Activated CD4-positive, alpha-beta T cell treated with anti-CD3 and anti-CD28 coated beads, Interleukin-2, amount 10 ng/mL, durations not matched to agents 24 days and 14 days (primary cell): Measurements from ENCODE around the gene PYCR2. TPM values are rescaled to one million over a fixed set of nuclear protein-coding genes. Genes with fewer than 3 reads are reported as not detected.

Source experiments
- DNase-seq: peaks from one replicate; pipeline ENCODE4 v3.0.0; 2022
- H3K27ac Mint-ChIP-seq: one replicate; pipeline ENCODE4 v1.8.0; 2022; ENCODE audit warnings: mild to moderate bottlenecking, mixed read lengths
- H3K27me3 Mint-ChIP-seq: one replicate; pipeline ENCODE4 v1.8.0; 2022; ENCODE audit warnings: mixed read lengths
- H3K36me3 Mint-ChIP-seq: one replicate; pipeline ENCODE4 v1.8.0; 2022; ENCODE audit warnings: low read depth, mild to moderate bottlenecking, mixed read lengths
- H3K4me1 Mint-ChIP-seq: one replicate; pipeline ENCODE4 v1.8.0; 2021; ENCODE audit warnings: mixed read lengths
- H3K4me3 Mint-ChIP-seq: one replicate; pipeline ENCODE4 v1.8.0; 2022; ENCODE audit warnings: mild to moderate bottlenecking, moderate library complexity, mixed read lengths
- H3K9me3 Mint-ChIP-seq: one replicate; pipeline ENCODE4 v1.8.0; 2021; ENCODE audit warnings: mixed read lengths
- intact Hi-C: fragments of 100-400 bp; cut with micrococcal nuclease; formaldehyde crosslinking; loops from one replicate; pipeline ENCODE4 v1.15.1; 2023
- total RNA-seq: library from RNA; stranded (reverse); gene quantifications from 2 replicates; pipeline ENCODE4 v1.2.3, GENCODE V29; 2022

The PYCR2 gene
- total RNA-seq, 1 donor from 2014 or later: 144 TPM

- intact Hi-C loops: no loop called here
- peaks cover 18% of the 10 kb centered on the region for H3K27me3 Mint-ChIP-seq
- no peak overlapping the region for H3K27ac Mint-ChIP-seq
- no peaks in the 10 kb centered on the region for H3K36me3 Mint-ChIP-seq
- H3K9me3 Mint-ChIP-seq: peaks cover 3% of the 10 kb centered on the region
- H3K4me3 Mint-ChIP-seq: no peak overlapping the region
- DNase-seq: no peak
- peaks cover 11% of the 10 kb centered on the region for H3K4me1 Mint-ChIP-seq
These were observed 17.6 kb downstream of the PYCR2 start for GRCh38 chr1:225906467-225906866.

GRCh38 chr1:225903623-225904022 is 20.4 kb downstream of the PYCR2 start:
- Mint-ChIP-seq H3K27ac (no peak overlapping the region), H3K4me3 (no peak overlapping the region), H3K4me1 (peaks cover 13% of the 10 kb centered on the region), H3K27me3 (peaks cover 21% of the 10 kb centered on the region), H3K9me3 (peaks cover 3% of the 10 kb centered on the region), H3K36me3 (no peaks in the 10 kb centered on the region)
- intact Hi-C loops: no loop called here
- no peak for DNase-seq

GRCh38 chr1:225899044-225899925 is 24.8 kb downstream of the PYCR2 start:
- H3K4me1 Mint-ChIP-seq: peaks cover 39% of the 10 kb centered on the region
- no peak overlapping the region for H3K4me3 Mint-ChIP-seq

GRCh38 chr1:225897595-225898514 is 26.2 kb downstream of the PYCR2 start:
- intact Hi-C loops: loop anchor here (1.0 kb wide), 5 partner anchors 17 to 470 kb away; partner anchors contain the start of genes LBR and PYCR2
- peaks cover 2% of the 10 kb centered on the region for H3K36me3 Mint-ChIP-seq
- DNase-seq: peak; percentile 74
- peaks cover 39% of the 10 kb centered on the region for H3K4me1 Mint-ChIP-seq
- H3K27me3 Mint-ChIP-seq: peaks cover 17% of the 10 kb centered on the region
- peak overlapping the region; percentile 84 for H3K27ac Mint-ChIP-seq
- peak overlapping the region; percentile 75 for H3K4me3 Mint-ChIP-seq
- H3K9me3 Mint-ChIP-seq: no peaks in the 10 kb centered on the region

More at GRCh38 chr1:225899044-225899925, 24.8 kb downstream of the PYCR2 start:
- intact Hi-C loops: no loop called here
- peaks cover 3% of the 10 kb centered on the region for H3K9me3 Mint-ChIP-seq
- peaks cover 2% of the 10 kb centered on the region for H3K36me3 Mint-ChIP-seq
- peaks cover 18% of the 10 kb centered on the region for H3K27me3 Mint-ChIP-seq
- H3K27ac Mint-ChIP-seq: no peak overlapping the region
- no peak for DNase-seq

- intact Hi-C loops: loop anchor here (1.0 kb wide), 5 partner anchors 16 to 469 kb away; partner anchors contain the start of genes LBR and PYCR2
- Mint-ChIP-seq H3K36me3 (peaks cover 2% of the 10 kb centered on the region), H3K27ac (peak overlapping the region; percentile 84), H3K4me3 (peak overlapping the region; percentile 75), H3K4me1 (peaks cover 39% of the 10 kb centered on the region), H3K9me3 (no peaks in the 10 kb centered on the region), H3K27me3 (peaks cover 17% of the 10 kb centered on the region)
- peak; percentile 95 for DNase-seq
These were observed 27.0 kb downstream of the PYCR2 start for GRCh38 chr1:225896937-225897549.

GRCh38 chr1:225896494-225896893 is 27.6 kb downstream of the PYCR2 start:
- Mint-ChIP-seq H3K4me3 (peak overlapping the region; percentile 75), H3K9me3 (no peaks in the 10 kb centered on the region), H3K4me1 (peaks cover 39% of the 10 kb centered on the region), H3K36me3 (peaks cover 2% of the 10 kb centered on the region), H3K27ac (peak overlapping the region; percentile 84), H3K27me3 (peaks cover 17% of the 10 kb centered on the region)
- no peak for DNase-seq
- intact Hi-C loops: no loop called here

GRCh38 chr1:225892307-225892706 is 31.7 kb downstream of the PYCR2 start:
- Mint-ChIP-seq H3K27ac (no peak overlapping the region), H3K36me3 (peaks cover 2% of the 10 kb centered on the region), H3K9me3 (no peaks in the 10 kb centered on the region), H3K4me1 (peaks cover 20% of the 10 kb centered on the region), H3K4me3 (no peak overlapping the region), H3K27me3 (peaks cover 17% of the 10 kb centered on the region)
- DNase-seq: no peak
- intact Hi-C loops: no loop called here

- H3K27me3 Mint-ChIP-seq: peaks cover 19% of the 10 kb centered on the region
- intact Hi-C loops: no loop called here
- no peak overlapping the region for H3K27ac Mint-ChIP-seq
- peaks cover 11% of the 10 kb centered on the region for H3K4me1 Mint-ChIP-seq
- no peak overlapping the region for H3K4me3 Mint-ChIP-seq
- H3K36me3 Mint-ChIP-seq: no peaks in the 10 kb centered on the region
- H3K9me3 Mint-ChIP-seq: no peaks in the 10 kb centered on the region
- DNase-seq: no peak
These were observed 32.6 kb downstream of the PYCR2 start for GRCh38 chr1:225891229-225891972.

GRCh38 chr1:225890346-225891228 is 33.5 kb downstream of the PYCR2 start:
- Mint-ChIP-seq H3K4me1 (peaks cover 6% of the 10 kb centered on the region), H3K9me3 (no peaks in the 10 kb centered on the region), H3K4me3 (no peak overlapping the region), H3K27ac (no peak overlapping the region), H3K36me3 (no peaks in the 10 kb centered on the region), H3K27me3 (peaks cover 21% of the 10 kb centered on the region)
- intact Hi-C loops: no loop called here
- DNase-seq: no peak

GRCh38 chr1:225889743-225890142 is 34.3 kb downstream of the PYCR2 start:
- no peak for DNase-seq
- no peak overlapping the region for H3K4me3 Mint-ChIP-seq
- H3K27ac Mint-ChIP-seq: no peak overlapping the region
- intact Hi-C loops: no loop called here
- no peaks in the 10 kb centered on the region for H3K36me3 Mint-ChIP-seq
- H3K4me1 Mint-ChIP-seq: peaks cover 6% of the 10 kb centered on the region
- no peaks in the 10 kb centered on the region for H3K9me3 Mint-ChIP-seq
- peaks cover 21% of the 10 kb centered on the region for H3K27me3 Mint-ChIP-seq

GRCh38 chr1:225888898-225889601 is 35.0 kb downstream of the PYCR2 start, which contains the start of gene LEFTY1:
Gene LEFTY1, minus strand, starts transcription at chr1:225889146. Its CDS starts 80 bp downstream, at chr1:225889066.
- peaks cover 6% of the 10 kb centered on the region for H3K4me1 Mint-ChIP-seq
- intact Hi-C loops: no loop called here
- peaks cover 20% of the 10 kb centered on the region for H3K27me3 Mint-ChIP-seq
- no peak within 1 kb of the TSS for H3K27ac Mint-ChIP-seq
- no peaks in the 10 kb centered on the region for H3K9me3 Mint-ChIP-seq
- H3K36me3 Mint-ChIP-seq: no peaks in the 10 kb centered on the region
- no peak for DNase-seq
- no peak within 1 kb of the TSS for H3K4me3 Mint-ChIP-seq
